ENCODE measurements around the gene PCDHGC4.

PCDHGC4 gene

GRCh38 chr5:141485321-141486055 lies 658 bp downstream of the PCDHGC4 start:
- Mint-ChIP-seq H3K36me3 (no peaks in the 10 kb centered on the region), H3K9me3 (ENCODE audit: low read depth) (no peaks in the 10 kb centered on the region)

GRCh38 chr5:141486091-141486490 lies 1.3 kb downstream of the PCDHGC4 start:
- Mint-ChIP-seq H3K4me1 (ENCODE audit: low read depth) (peaks cover 11% of the 10 kb centered on the region), H3K36me3 (no peaks in the 10 kb centered on the region), H3K9me3 (ENCODE audit: low read depth) (no peaks in the 10 kb centered on the region), H3K4me3 (no peak overlapping the region), H3K27ac (no peak overlapping the region), H3K27me3 (peaks cover 66% of the 10 kb centered on the region)

More at GRCh38 chr5:141485321-141486055, 658 bp downstream of the PCDHGC4 start:
- Mint-ChIP-seq H3K27me3 (peaks cover 60% of the 10 kb centered on the region), H3K27ac (no peak overlapping the region), H3K4me3 (peak overlapping the region; percentile 68), H3K4me1 (ENCODE audit: low read depth) (peaks cover 11% of the 10 kb centered on the region)

- H3K9me3 Mint-ChIP-seq (ENCODE audit: low read depth) = no peaks in the 10 kb centered on the region
- no peak overlapping the region for H3K27ac Mint-ChIP-seq
- peaks cover 14% of the 10 kb centered on the region for H3K4me1 Mint-ChIP-seq (ENCODE audit: low read depth)
- no peaks in the 10 kb centered on the region for H3K36me3 Mint-ChIP-seq
- no peak overlapping the region for H3K4me3 Mint-ChIP-seq
- H3K27me3 Mint-ChIP-seq = peaks cover 66% of the 10 kb centered on the region
These were observed 2.3 kb downstream of the PCDHGC4 start for GRCh38 chr5:141487131-141487530.

- peaks cover 52% of the 10 kb centered on the region for H3K27me3 Mint-ChIP-seq
- H3K27ac Mint-ChIP-seq = no peak within 1 kb of the TSS
- H3K4me3 Mint-ChIP-seq = no peak within 1 kb of the TSS
- no peaks in the 10 kb centered on the region for H3K36me3 Mint-ChIP-seq
- no peaks in the 10 kb centered on the region for H3K9me3 Mint-ChIP-seq (ENCODE audit: low read depth)
- peaks cover 21% of the 10 kb centered on the region for H3K4me1 Mint-ChIP-seq (ENCODE audit: low read depth)
These were observed 4.0 kb downstream of the PCDHGC4 start, which contains the start of gene PCDHGC5 for GRCh38 chr5:141488591-141489561. Gene PCDHGC5 (plus strand): TSS chr5:141489081. CDS start chr5:141489241, 160 bp downstream.

GRCh38 chr5:141489841-141490240 lies 5.0 kb downstream of the PCDHGC4 start:
- H3K9me3 Mint-ChIP-seq (ENCODE audit: low read depth) = no peaks in the 10 kb centered on the region
- H3K4me1 Mint-ChIP-seq (ENCODE audit: low read depth) = peaks cover 15% of the 10 kb centered on the region
- no peak overlapping the region for H3K4me3 Mint-ChIP-seq
- H3K36me3 Mint-ChIP-seq = no peaks in the 10 kb centered on the region
- H3K27ac Mint-ChIP-seq = no peak overlapping the region
- H3K27me3 Mint-ChIP-seq = peaks cover 47% of the 10 kb centered on the region

GRCh38 chr5:141490271-141490670 lies 5.4 kb downstream of the PCDHGC4 start:
- Mint-ChIP-seq H3K27me3 (peaks cover 44% of the 10 kb centered on the region), H3K4me3 (peak overlapping the region; percentile 18), H3K27ac (no peak overlapping the region), H3K9me3 (ENCODE audit: low read depth) (no peaks in the 10 kb centered on the region), H3K4me1 (ENCODE audit: low read depth) (peaks cover 10% of the 10 kb centered on the region), H3K36me3 (no peaks in the 10 kb centered on the region)

GRCh38 chr5:141490771-141491170 lies 5.9 kb downstream of the PCDHGC4 start:
- peak overlapping the region; percentile 18 for H3K4me3 Mint-ChIP-seq
- H3K27ac Mint-ChIP-seq = no peak overlapping the region
- H3K36me3 Mint-ChIP-seq = no peaks in the 10 kb centered on the region
- H3K4me1 Mint-ChIP-seq (ENCODE audit: low read depth) = peaks cover 14% of the 10 kb centered on the region
- no peaks in the 10 kb centered on the region for H3K9me3 Mint-ChIP-seq (ENCODE audit: low read depth)
- peaks cover 44% of the 10 kb centered on the region for H3K27me3 Mint-ChIP-seq

- Mint-ChIP-seq H3K27me3 (peaks cover 40% of the 10 kb centered on the region), H3K27ac (peak overlapping the region; percentile 64), H3K4me1 (ENCODE audit: low read depth) (peaks cover 14% of the 10 kb centered on the region), H3K9me3 (ENCODE audit: low read depth) (no peaks in the 10 kb centered on the region), H3K36me3 (no peaks in the 10 kb centered on the region), H3K4me3 (peak overlapping the region; percentile 77)
These were observed 6.7 kb downstream of the PCDHGC4 start for GRCh38 chr5:141491323-141492167.

GRCh38 chr5:141492168-141492885 lies 7.5 kb downstream of the PCDHGC4 start:
- Mint-ChIP-seq H3K4me3 (peak overlapping the region; percentile 77), H3K36me3 (no peaks in the 10 kb centered on the region), H3K4me1 (ENCODE audit: low read depth) (peaks cover 14% of the 10 kb centered on the region), H3K9me3 (ENCODE audit: low read depth) (no peaks in the 10 kb centered on the region), H3K27me3 (peaks cover 33% of the 10 kb centered on the region), H3K27ac (peak overlapping the region; percentile 64)

- Mint-ChIP-seq H3K27me3 (peaks cover 29% of the 10 kb centered on the region), H3K4me1 (ENCODE audit: low read depth) (peaks cover 14% of the 10 kb centered on the region), H3K4me3 (no peak overlapping the region), H3K36me3 (no peaks in the 10 kb centered on the region), H3K27ac (no peak overlapping the region), H3K9me3 (ENCODE audit: low read depth) (no peaks in the 10 kb centered on the region)
These were observed 8.9 kb downstream of the PCDHGC4 start for GRCh38 chr5:141493500-141494422.

- no peaks in the 10 kb centered on the region for H3K36me3 Mint-ChIP-seq
- H3K4me3 Mint-ChIP-seq = no peak overlapping the region
- H3K27ac Mint-ChIP-seq = no peak overlapping the region
- H3K27me3 Mint-ChIP-seq = peaks cover 21% of the 10 kb centered on the region
- H3K4me1 Mint-ChIP-seq (ENCODE audit: low read depth) = peaks cover 14% of the 10 kb centered on the region
- H3K9me3 Mint-ChIP-seq (ENCODE audit: low read depth) = no peaks in the 10 kb centered on the region
These were observed 10.1 kb downstream of the PCDHGC4 start for GRCh38 chr5:141494761-141495452.

- H3K27me3 Mint-ChIP-seq = peaks cover 18% of the 10 kb centered on the region
These were observed 10.6 kb downstream of the PCDHGC4 start for GRCh38 chr5:141495453-141495811.

GRCh38 chr5:141496038-141496437 lies 11.2 kb downstream of the PCDHGC4 start:
- no peak overlapping the region for H3K27ac Mint-ChIP-seq
- H3K36me3 Mint-ChIP-seq = no peaks in the 10 kb centered on the region
- peaks cover 12% of the 10 kb centered on the region for H3K27me3 Mint-ChIP-seq
- no peaks in the 10 kb centered on the region for H3K9me3 Mint-ChIP-seq (ENCODE audit: low read depth)
- peaks cover 14% of the 10 kb centered on the region for H3K4me1 Mint-ChIP-seq (ENCODE audit: low read depth)
- no peak overlapping the region for H3K4me3 Mint-ChIP-seq

More at GRCh38 chr5:141495453-141495811, 10.6 kb downstream of the PCDHGC4 start:
- Mint-ChIP-seq H3K27ac (no peak overlapping the region), H3K4me3 (no peak overlapping the region), H3K4me1 (ENCODE audit: low read depth) (peaks cover 14% of the 10 kb centered on the region), H3K36me3 (no peaks in the 10 kb centered on the region), H3K9me3 (ENCODE audit: low read depth) (no peaks in the 10 kb centered on the region)

Measured in activated naive CD8-positive, alpha-beta T cell (primary cell).